ENCODE results near the gene AP5S1. TPM values are rescaled to one million over a fixed set of nuclear protein-coding genes. Genes with fewer than 3 reads are reported as not detected.

AP5S1 gene
- total and polyA plus RNA-seq, 2 of the 13 experiments (the other 11 are each of a cell fraction or from before 2014, with no cell fraction given) = 7.9 to 23.2 TPM

- TF ChIP-seq MZF1 (CRISPR knock-in tag; IDR thresholded peaks at IDR 0.05; ENCODE audit: borderline replicate concordance) (peak; percentile 83; the same call in 1 of the 2 replicates), THRA (CRISPR knock-in tag; IDR thresholded peaks at IDR 0.05; ENCODE audit: borderline replicate concordance) (no peak), ZNF83 (CRISPR knock-in tag; IDR thresholded peaks at IDR 0.05; ENCODE audit: borderline replicate concordance) (no peak), HMG20B (CRISPR knock-in tag; conservative IDR thresholded peaks at IDR 0.05) (no peak), THAP11 (CRISPR knock-in tag; IDR thresholded peaks at IDR 0.05) (no peak), ZNF850 (CRISPR knock-in tag; conservative IDR thresholded peaks at IDR 0.05) (no peak), NFYB (CRISPR knock-in tag; IDR thresholded peaks at IDR 0.05) (no peak), E2F1 (CRISPR knock-in tag; IDR thresholded peaks at IDR 0.05) (no peak), CREB1 (IDR thresholded peaks at IDR 0.05) (no peak), CREB1 (CRISPR knock-in tag; IDR thresholded peaks at IDR 0.05) (no peak), ETS1 (CRISPR knock-in tag; IDR thresholded peaks at IDR 0.05) (0 out of 2 replicates have a peak, but pooled peaks have one; percentile 45), ZNF790 (CRISPR knock-in tag; IDR thresholded peaks at IDR 0.05; ENCODE audit: borderline replicate concordance) (no peak), MLLT10 (CRISPR knock-in tag; IDR thresholded peaks at IDR 0.05) (no peak), ZNF598 (CRISPR knock-in tag; IDR thresholded peaks at IDR 0.05; ENCODE audit: borderline replicate concordance) (no peak), BATF2 (CRISPR knock-in tag; IDR thresholded peaks at IDR 0.05) (no peak), ZNF280B (CRISPR knock-in tag; IDR thresholded peaks at IDR 0.05; ENCODE audit: borderline replicate concordance) (no peak), ZBTB7A (CRISPR knock-in tag; IDR thresholded peaks at IDR 0.05) (no peak), CCDC6 (CRISPR knock-in tag; IDR thresholded peaks at IDR 0.05) (no peak), ERF (CRISPR knock-in tag; IDR thresholded peaks at IDR 0.05) (no peak), ZNF354B (CRISPR knock-in tag; IDR thresholded peaks at IDR 0.05) (no peak), ZNF10 (CRISPR knock-in tag; IDR thresholded peaks at IDR 0.05; ENCODE audit: borderline replicate concordance, low read depth) (0 out of 2 replicates have a peak, but pooled peaks have one; percentile 14), ZNF776 (CRISPR knock-in tag; IDR thresholded peaks at IDR 0.05) (no peak), MATR3 (CRISPR knock-in tag; IDR thresholded peaks at IDR 0.05) (no peak), HINFP (CRISPR knock-in tag; IDR thresholded peaks at IDR 0.05; ENCODE audit: low read depth) (0 out of 2 replicates have a peak, but pooled peaks have one; percentile 3)
Observed at GRCh38 chr20:3847429-3847940, 27.1 kb downstream of the AP5S1 start (continued).

Measured in HepG2 (cell line).